ENCODE measurements around the gene HCK. TPM values are rescaled to one million over a fixed set of nuclear protein-coding genes. Genes with fewer than 3 reads are reported as not detected.

Gene HCK
- total RNA-seq, 5 donors from 2014 or later (not counting 1 experiment from before 2014, with no cell fraction given) = 0.29 to 1.5 (median 0.73) TPM

GRCh38 chr20:32040142-32040953 is 11.7 kb upstream of the HCK start:
- H3K27ac Mint-ChIP-seq = no peak overlapping the region
- no peak overlapping the region for H3K27ac ChIP-seq (ENCODE audit: low read length)
- ATAC-seq (replicated peaks in 1 of 4) (peak in 1 of 4 experiments; percentile 37), DNase-seq (peak in 1 of 35 experiments; percentile 40)
- POLR2A ChIA-PET = interaction anchor here in 1 of 2 donors (0.7 kb wide), 2 partner anchors 57 to 974 kb away, joined by 3 to 5 read pairs; no protein-coding TSS in a partner anchor
- WGBS (ENCODE audit: insufficient coverage) = 18% methylated on average over 3 of the region's 10 CpGs
- no peaks in the 10 kb centered on the region for H3K9me3 Mint-ChIP-seq
- H3K36me3 ChIP-seq (ENCODE audit: control insufficient read depth in 2 of 2, extremely low read depth in 1 of 2, insufficient read depth in 1 of 2, low read length in 1 of 2) = no peaks in the 10 kb centered on the region
- peaks cover 0 to 2% (median 0%) of the 10 kb centered on the region in 3 donors for H3K4me1 Mint-ChIP-seq
- no peaks in the 10 kb centered on the region for H3K9me3 ChIP-seq
- peaks cover 33 to 46% of the 10 kb centered on the region in 2 donors for H3K27me3 Mint-ChIP-seq
- H3K4me1 ChIP-seq (ENCODE audit: control insufficient read depth in 1 of 2, extremely low read depth in 1 of 2, insufficient read depth in 2 of 2, low read length in 2 of 2) = no peaks in the 10 kb centered on the region
- CTCF ChIA-PET = interaction anchor here in 1 of 2 donors (1.0 kb wide), 1 partner anchor 9 kb away, joined by 3 read pairs; no protein-coding TSS in a partner anchor
- no peak overlapping the region for H3K4me3 Mint-ChIP-seq
- H3K36me3 Mint-ChIP-seq = no peaks in the 10 kb centered on the region
- no peak overlapping the region for H3K4me3 ChIP-seq (ENCODE audit: control insufficient read depth in 1 of 2, extremely low read depth in 1 of 2, low read length in 1 of 2)
- peaks cover 0 to 26% of the 10 kb centered on the region in 2 experiments for H3K27me3 ChIP-seq (replicated peaks in 1 of 2; ENCODE audit: control insufficient read depth in 2 of 2, extremely low read depth in 1 of 2, insufficient read depth in 2 of 2, low read length in 1 of 2)

GRCh38 chr20:32045999-32046398 is 6.0 kb upstream of the HCK start:
- no peak overlapping the region for H3K4me3 ChIP-seq (ENCODE audit: control insufficient read depth in 1 of 2, extremely low read depth in 1 of 2, low read length in 1 of 2)
- WGBS (ENCODE audit: insufficient coverage) = 72% methylated on average over 3 of the region's 3 CpGs
- no peak overlapping the region for H3K27ac Mint-ChIP-seq
- no peak overlapping the region for H3K27ac ChIP-seq (ENCODE audit: low read length)
- no peaks in the 10 kb centered on the region for H3K36me3 Mint-ChIP-seq
- H3K36me3 ChIP-seq (ENCODE audit: control insufficient read depth in 2 of 2, extremely low read depth in 1 of 2, insufficient read depth in 1 of 2, low read length in 1 of 2) = no peaks in the 10 kb centered on the region
- peaks cover 0 to 21% of the 10 kb centered on the region in 2 experiments for H3K27me3 ChIP-seq (replicated peaks in 1 of 2; ENCODE audit: control insufficient read depth in 2 of 2, extremely low read depth in 1 of 2, insufficient read depth in 2 of 2, low read length in 1 of 2)
- peaks cover 45 to 55% of the 10 kb centered on the region in 2 donors for H3K27me3 Mint-ChIP-seq
- H3K4me3 Mint-ChIP-seq = no peak overlapping the region
- DNase-seq (no peak), ATAC-seq (replicated peaks in 1 of 4) (no peak)
- no peaks in the 10 kb centered on the region for H3K9me3 ChIP-seq
- H3K4me1 Mint-ChIP-seq = peaks cover 2 to 4% (median 4%) of the 10 kb centered on the region in 3 donors
- no peaks in the 10 kb centered on the region for H3K9me3 Mint-ChIP-seq
- CTCF ChIA-PET = no interaction called here
- H3K4me1 ChIP-seq (ENCODE audit: control insufficient read depth in 1 of 2, extremely low read depth in 1 of 2, insufficient read depth in 2 of 2, low read length in 2 of 2) = no peaks in the 10 kb centered on the region
- POLR2A ChIA-PET = no interaction called here

DNA sequence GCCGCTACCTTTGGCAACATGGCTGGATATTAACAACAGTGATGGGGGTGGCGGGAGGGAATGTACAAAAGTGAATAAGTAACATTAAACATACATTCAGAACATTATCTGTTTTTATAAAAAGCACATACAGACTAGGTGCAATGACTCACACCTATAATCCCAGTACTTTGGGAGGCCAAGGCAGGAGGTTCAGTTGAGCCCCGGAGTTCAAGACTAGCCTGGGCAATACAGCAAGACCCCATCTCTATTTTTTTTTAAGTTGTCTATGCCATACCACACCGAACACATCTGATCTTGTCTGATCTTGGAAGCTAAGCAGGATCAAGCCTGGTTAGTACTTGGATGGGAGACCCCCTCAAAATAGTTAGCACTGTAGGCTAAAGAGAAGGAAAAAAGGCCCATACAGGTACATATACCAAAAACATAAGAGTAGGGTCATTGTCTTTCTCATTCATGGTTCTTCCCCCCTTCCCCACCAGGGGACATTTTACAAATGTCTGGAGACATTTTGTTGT is 1.7 kb upstream of the HCK start:
- H3K9me3 Mint-ChIP-seq = no peaks in the 10 kb centered on the region
- H3K27ac Mint-ChIP-seq = no peak overlapping the region
- H3K4me3 Mint-ChIP-seq = peak overlapping the region in 1 of 3 donors; percentile 82
- POLR2A ChIA-PET = no interaction called here
- H3K4me3 ChIP-seq (ENCODE audit: control insufficient read depth in 1 of 2, extremely low read depth in 1 of 2, low read length in 1 of 2) = no peak overlapping the region
- no peak for DNase-seq
- CTCF ChIA-PET = no interaction called here
- 100% methylated on average over 1 of the region's 4 CpGs for WGBS (ENCODE audit: insufficient coverage)
- no peak for ATAC-seq (replicated peaks in 1 of 4)
- H3K4me1 Mint-ChIP-seq = peaks cover 15 to 23% (median 18%) of the 10 kb centered on the region in 3 donors
- no peaks in the 10 kb centered on the region for H3K9me3 ChIP-seq
- no peaks in the 10 kb centered on the region for H3K36me3 ChIP-seq (ENCODE audit: control insufficient read depth in 2 of 2, extremely low read depth in 1 of 2, insufficient read depth in 1 of 2, low read length in 1 of 2)
- no peaks in the 10 kb centered on the region for H3K36me3 Mint-ChIP-seq
- H3K4me1 ChIP-seq (ENCODE audit: control insufficient read depth in 1 of 2, extremely low read depth in 1 of 2, insufficient read depth in 2 of 2, low read length in 2 of 2) = peaks cover 4 to 21% of the 10 kb centered on the region in 2 experiments
- H3K27ac ChIP-seq (ENCODE audit: low read length) = no peak overlapping the region
- H3K27me3 Mint-ChIP-seq = peaks cover 61 to 71% of the 10 kb centered on the region in 2 donors
- H3K27me3 ChIP-seq (replicated peaks in 1 of 2; ENCODE audit: control insufficient read depth in 2 of 2, extremely low read depth in 1 of 2, insufficient read depth in 2 of 2, low read length in 1 of 2) = peaks cover 0 to 57% of the 10 kb centered on the region in 2 experiments

GRCh38 chr20:32050851-32051556 is 1.0 kb upstream of the HCK start:
- POLR2A ChIA-PET = no interaction called here
- Histone ChIP-seq H3K9me3 (no peaks in the 10 kb centered on the region), H3K36me3 (ENCODE audit: control insufficient read depth in 2 of 2, extremely low read depth in 1 of 2, insufficient read depth in 1 of 2, low read length in 1 of 2) (no peaks in the 10 kb centered on the region), H3K27me3 (replicated peaks in 1 of 2; ENCODE audit: control insufficient read depth in 2 of 2, extremely low read depth in 1 of 2, insufficient read depth in 2 of 2, low read length in 1 of 2) (peaks cover 0 to 52% of the 10 kb centered on the region in 2 experiments), H3K27ac (ENCODE audit: low read length) (no peak overlapping the region), H3K4me3 (ENCODE audit: control insufficient read depth in 1 of 2, extremely low read depth in 1 of 2, low read length in 1 of 2) (no peak overlapping the region), H3K4me1 (ENCODE audit: control insufficient read depth in 1 of 2, extremely low read depth in 1 of 2, insufficient read depth in 2 of 2, low read length in 2 of 2) (peaks cover 4 to 21% of the 10 kb centered on the region in 2 experiments)
- Mint-ChIP-seq H3K27ac (no peak overlapping the region), H3K27me3 (peaks cover 56 to 71% of the 10 kb centered on the region in 2 donors), H3K4me1 (peaks cover 15 to 23% (median 18%) of the 10 kb centered on the region in 3 donors), H3K4me3 (peak overlapping the region in 2 of 3 donors; percentile 66 to 82), H3K9me3 (no peaks in the 10 kb centered on the region), H3K36me3 (no peaks in the 10 kb centered on the region)
- ATAC-seq (replicated peaks in 1 of 4) = peak in 1 of 4 experiments; percentile 33
- CTCF ChIA-PET = no interaction called here
- WGBS (ENCODE audit: insufficient coverage) = 10% methylated on average over 14 of the region's 17 CpGs
- DNase-seq = peak in 2 of 35 experiments; percentile 5 to 30

GRCh38 chr20:32051720-32052089 is 337 bp upstream of the HCK start:
- WGBS (ENCODE audit: insufficient coverage) = 27% methylated on average over 13 of the region's 14 CpGs
- peaks cover 15 to 23% (median 18%) of the 10 kb centered on the region in 3 donors for H3K4me1 Mint-ChIP-seq
- no peak for DNase-seq
- Histone ChIP-seq H3K27me3 (replicated peaks in 1 of 2; ENCODE audit: control insufficient read depth in 2 of 2, extremely low read depth in 1 of 2, insufficient read depth in 2 of 2, low read length in 1 of 2) (peaks cover 0 to 49% of the 10 kb centered on the region in 2 experiments), H3K4me1 (ENCODE audit: control insufficient read depth in 1 of 2, extremely low read depth in 1 of 2, insufficient read depth in 2 of 2, low read length in 2 of 2) (peaks cover 4 to 21% of the 10 kb centered on the region in 2 experiments), H3K4me3 (ENCODE audit: control insufficient read depth in 1 of 2, extremely low read depth in 1 of 2, low read length in 1 of 2) (no peak overlapping the region), H3K27ac (ENCODE audit: low read length) (no peak overlapping the region), H3K36me3 (ENCODE audit: control insufficient read depth in 2 of 2, extremely low read depth in 1 of 2, insufficient read depth in 1 of 2, low read length in 1 of 2) (no peaks in the 10 kb centered on the region), H3K9me3 (no peaks in the 10 kb centered on the region)
- H3K27me3 Mint-ChIP-seq = peaks cover 51 to 67% of the 10 kb centered on the region in 2 donors
- no peaks in the 10 kb centered on the region for H3K36me3 Mint-ChIP-seq
- peak overlapping the region; percentile 66 to 82 (median 66) for H3K4me3 Mint-ChIP-seq
- CTCF ChIA-PET = no interaction called here
- no peaks in the 10 kb centered on the region for H3K9me3 Mint-ChIP-seq
- ATAC-seq (replicated peaks in 1 of 4) = no peak
- POLR2A ChIA-PET = no interaction called here
- H3K27ac Mint-ChIP-seq = peak overlapping the region in 1 of 2 donors; percentile 81

- peak in 3 of 35 experiments; percentile 17 to 51 (median 22) for DNase-seq
- no peak overlapping the region for H3K27ac ChIP-seq (ENCODE audit: low read length)
- no peaks in the 10 kb centered on the region for H3K36me3 Mint-ChIP-seq
- ATAC-seq (replicated peaks in 1 of 4) = no peak
- 40% methylated on average over 7 of the region's 22 CpGs for WGBS (ENCODE audit: insufficient coverage)
- peaks cover 4 to 21% of the 10 kb centered on the region in 2 experiments for H3K4me1 ChIP-seq (ENCODE audit: control insufficient read depth in 1 of 2, extremely low read depth in 1 of 2, insufficient read depth in 2 of 2, low read length in 2 of 2)
- no peaks in the 10 kb centered on the region for H3K9me3 ChIP-seq
- H3K4me3 ChIP-seq (ENCODE audit: control insufficient read depth in 1 of 2, extremely low read depth in 1 of 2, low read length in 1 of 2) = peak overlapping the region in 1 of 2 donors; percentile 26
- peaks cover 45 to 64% of the 10 kb centered on the region in 2 donors for H3K27me3 Mint-ChIP-seq
- H3K27ac Mint-ChIP-seq = no peak overlapping the region
- H3K4me1 Mint-ChIP-seq = peaks cover 15 to 23% (median 18%) of the 10 kb centered on the region in 3 donors
- H3K4me3 Mint-ChIP-seq = peak overlapping the region; percentile 37 to 82 (median 66)
- ChIA-PET CTCF (no interaction called here), POLR2A (no interaction called here)
- peaks cover 0 to 54% of the 10 kb centered on the region in 2 experiments for H3K27me3 ChIP-seq (replicated peaks in 1 of 2; ENCODE audit: control insufficient read depth in 2 of 2, extremely low read depth in 1 of 2, insufficient read depth in 2 of 2, low read length in 1 of 2)
- no peaks in the 10 kb centered on the region for H3K36me3 ChIP-seq (ENCODE audit: control insufficient read depth in 2 of 2, extremely low read depth in 1 of 2, insufficient read depth in 1 of 2, low read length in 1 of 2)
- no peaks in the 10 kb centered on the region for H3K9me3 Mint-ChIP-seq
Observed at GRCh38 chr20:32052778-32053362, 828 bp downstream of the HCK start.

All from T-cell (primary cell).